ENCODE results near the gene MRGPRX4.

DNA sequence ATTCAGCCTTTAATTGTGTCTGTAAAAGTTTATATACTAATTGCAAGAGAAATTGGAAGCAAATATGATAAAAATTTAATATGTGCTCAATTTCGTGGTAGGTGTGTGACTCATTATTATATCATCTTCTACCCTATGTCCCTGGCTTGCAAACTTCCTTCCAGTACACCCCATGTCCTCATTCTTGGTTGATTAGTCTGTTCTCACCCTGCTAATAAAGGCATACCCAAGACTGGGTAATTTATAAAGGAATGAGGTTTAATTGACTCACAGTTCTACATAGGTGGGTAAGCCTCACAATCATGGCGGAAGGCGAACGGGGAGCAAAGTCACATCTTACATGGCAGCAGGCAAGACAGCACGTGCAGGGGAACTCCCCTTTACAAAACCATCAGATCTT, 28.4 kb upstream of the MRGPRX4 start:
- TF ChIP-seq, protein P1, sequence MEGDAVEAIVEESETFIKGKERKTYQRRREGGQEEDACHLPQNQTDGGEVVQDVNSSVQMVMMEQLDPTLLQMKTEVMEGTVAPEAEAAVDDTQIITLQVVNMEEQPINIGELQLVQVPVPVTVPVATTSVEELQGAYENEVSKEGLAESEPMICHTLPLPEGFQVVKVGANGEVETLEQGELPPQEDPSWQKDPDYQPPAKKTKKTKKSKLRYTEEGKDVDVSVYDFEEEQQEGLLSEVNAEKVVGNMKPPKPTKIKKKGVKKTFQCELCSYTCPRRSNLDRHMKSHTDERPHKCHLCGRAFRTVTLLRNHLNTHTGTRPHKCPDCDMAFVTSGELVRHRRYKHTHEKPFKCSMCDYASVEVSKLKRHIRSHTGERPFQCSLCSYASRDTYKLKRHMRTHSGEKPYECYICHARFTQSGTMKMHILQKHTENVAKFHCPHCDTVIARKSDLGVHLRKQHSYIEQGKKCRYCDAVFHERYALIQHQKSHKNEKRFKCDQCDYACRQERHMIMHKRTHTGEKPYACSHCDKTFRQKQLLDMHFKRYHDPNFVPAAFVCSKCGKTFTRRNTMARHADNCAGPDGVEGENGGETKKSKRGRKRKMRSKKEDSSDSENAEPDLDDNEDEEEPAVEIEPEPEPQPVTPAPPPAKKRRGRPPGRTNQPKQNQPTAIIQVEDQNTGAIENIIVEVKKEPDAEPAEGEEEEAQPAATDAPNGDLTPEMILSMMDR (conservative IDR thresholded peaks at IDR 0.05; ENCODE audit: low read length), result no peak
- no peak for TF ChIP-seq EZH2phosphoT487 (IDR thresholded peaks at IDR 0.05; ENCODE audit: borderline replicate concordance)
